Gastroesophageal sphincter (tissue), 4 donors: ENCODE measurements around the gene TLE6. TPM values are rescaled to one million over a fixed set of nuclear protein-coding genes. Genes with fewer than 3 reads are reported as not detected.

Source experiments
- ATAC-seq: fragments of 150-250 bp; one replicate; pipeline ENCODE4 v1.9.1; 2016; ENCODE audit warnings: mild to moderate bottlenecking, moderate library complexity
- H3K27ac ChIP-seq, 4 donors: fragments of 200-600 bp; sonication (generic) in 3 of 4; 1 replicate in 3 of 4; 2 replicates in 1 of 4; pipeline ENCODE4 v1.5.1; 2016 to 2019
- H3K27me3 ChIP-seq: fragments of 200-600 bp; sonication (generic); one replicate; pipeline ENCODE4 v1.5.1; 2019
- H3K36me3 ChIP-seq, 2 donors: fragments of 200-600 bp; sonication (generic); one replicate each; pipeline ENCODE4 v1.5.1; 2019; ENCODE audit warnings: control low read depth in 1 of 2
- H3K4me1 ChIP-seq, 3 donors: fragments of 200-600 bp; sonication (generic); 1 replicate in 2 of 3; 2 replicates in 1 of 3; pipeline ENCODE4 v1.5.1; 2016 to 2019; ENCODE audit warnings: control low read depth in 2 of 3
- H3K4me3 ChIP-seq, 2 donors: fragments of 200-600 bp; sonication (generic); one replicate each; pipeline ENCODE4 v1.5.1; 2019; ENCODE audit warnings: mild to moderate bottlenecking in 1 of 2, moderate library complexity in 1 of 2
- H3K9me3 ChIP-seq, 3 donors: fragments of 200-600 bp; sonication (generic); one replicate each; pipeline ENCODE4 v1.5.1; 2017 to 2019; ENCODE audit warnings: control low read depth in 2 of 3
- EP300 ChIP-seq: sonication (generic); formaldehyde crosslinking; IDR thresholded peaks from one replicate; pipeline ENCODE4 v1.6.1; 2017; ENCODE audit warnings: antibody characterized with exemption, mild to moderate bottlenecking
- POLR2A ChIP-seq, 2 donors: fragments of 450-650 bp; IDR thresholded peaks; one replicate each; pipeline ENCODE4 v1.6.1; 2017; ENCODE audit warnings: antibody characterized with exemption in 2 of 2, mild to moderate bottlenecking in 2 of 2, moderate library complexity in 1 of 2
- POLR2AphosphoS5 ChIP-seq: sonication (generic); formaldehyde crosslinking; IDR thresholded peaks from one replicate; pipeline ENCODE4 v1.6.1; 2017; ENCODE audit warnings: antibody characterized with exemption
- WGBS, 2 donors: methylation state at CpG; one replicate each; pipeline ENCODE4 v1.1.5; 2018; ENCODE audit warnings: low coverage in 1 of 2; 5-methylcytosine and 5-hydroxymethylcytosine counted together
- total RNA-seq, 4 donors: library from RNA; depleted of rRNA; stranded (reverse); fragments of >200 nt; gene quantifications; one replicate each; pipeline ENCODE4 v1.1.0, GENCODE V29; 2016
- TF ChIP-seq, protein P1 (sequence below), 4 experiments: fragments of 200-600 bp in 2 of 4; fragments of 450-650 bp in 2 of 4; sonication (generic) in 1 of 4; IDR thresholded peaks; one replicate each; pipeline ENCODE4 v1.5.1; 2017 to 2019; ENCODE audit warnings: antibody characterized with exemption in 4 of 4, mild to moderate bottlenecking in 2 of 4, moderate library complexity in 2 of 4

TLE6 gene
- total RNA-seq, 4 donors from 2014 or later: 0.19 to 0.64 (median 0.40) TPM; not detected in 1

GRCh38 chr19:2993579-2993978 is 16.2 kb downstream of the TLE6 start:
- TF ChIP-seq EP300 (no peak), POLR2A (IDR thresholded peaks at IDR 0.05) (no peak), POLR2AphosphoS5 (no peak)
- TF ChIP-seq, protein P1, sequence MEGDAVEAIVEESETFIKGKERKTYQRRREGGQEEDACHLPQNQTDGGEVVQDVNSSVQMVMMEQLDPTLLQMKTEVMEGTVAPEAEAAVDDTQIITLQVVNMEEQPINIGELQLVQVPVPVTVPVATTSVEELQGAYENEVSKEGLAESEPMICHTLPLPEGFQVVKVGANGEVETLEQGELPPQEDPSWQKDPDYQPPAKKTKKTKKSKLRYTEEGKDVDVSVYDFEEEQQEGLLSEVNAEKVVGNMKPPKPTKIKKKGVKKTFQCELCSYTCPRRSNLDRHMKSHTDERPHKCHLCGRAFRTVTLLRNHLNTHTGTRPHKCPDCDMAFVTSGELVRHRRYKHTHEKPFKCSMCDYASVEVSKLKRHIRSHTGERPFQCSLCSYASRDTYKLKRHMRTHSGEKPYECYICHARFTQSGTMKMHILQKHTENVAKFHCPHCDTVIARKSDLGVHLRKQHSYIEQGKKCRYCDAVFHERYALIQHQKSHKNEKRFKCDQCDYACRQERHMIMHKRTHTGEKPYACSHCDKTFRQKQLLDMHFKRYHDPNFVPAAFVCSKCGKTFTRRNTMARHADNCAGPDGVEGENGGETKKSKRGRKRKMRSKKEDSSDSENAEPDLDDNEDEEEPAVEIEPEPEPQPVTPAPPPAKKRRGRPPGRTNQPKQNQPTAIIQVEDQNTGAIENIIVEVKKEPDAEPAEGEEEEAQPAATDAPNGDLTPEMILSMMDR (IDR thresholded peaks at IDR 0.05): no peak
- no peak overlapping the region for H3K27ac ChIP-seq
- H3K4me3 ChIP-seq: no peak overlapping the region
- no peak for ATAC-seq
- peaks cover 5% of the 10 kb centered on the region for H3K27me3 ChIP-seq
- no peaks in the 10 kb centered on the region for H3K4me1 ChIP-seq
- WGBS, 2 donors: no CpG with 5 or more reads among the region's 9 CpGs
- H3K36me3 ChIP-seq: peaks cover 0 to 16% of the 10 kb centered on the region in 2 donors
- no peaks in the 10 kb centered on the region for H3K9me3 ChIP-seq

DNA sequence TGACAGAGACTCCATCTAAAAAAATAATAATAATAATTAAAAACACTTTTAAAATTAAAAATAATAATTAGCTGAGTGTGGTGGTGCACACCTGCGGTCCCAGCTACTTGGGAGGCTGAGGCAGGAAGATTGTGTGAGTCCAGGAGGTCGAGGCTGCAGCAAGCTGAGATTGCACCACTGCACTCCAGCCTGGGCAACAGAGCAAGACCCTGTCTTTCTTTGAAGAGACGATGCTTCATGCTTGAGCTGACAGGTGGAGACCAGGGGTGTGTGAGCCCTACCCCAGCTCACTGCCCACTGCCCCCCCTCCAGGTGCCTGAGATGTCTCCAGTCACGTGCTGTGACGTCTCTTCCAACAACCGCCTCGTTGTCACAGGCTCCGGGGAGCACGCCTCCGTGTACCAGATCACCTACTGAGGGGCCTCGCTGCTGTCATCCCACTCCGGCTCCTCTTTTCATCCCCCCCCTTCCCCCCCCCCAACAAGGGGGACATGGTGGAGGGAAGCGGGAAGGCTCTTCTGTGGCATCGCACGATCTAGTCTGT is 17.3 kb downstream of the TLE6 start:
- Histone ChIP-seq H3K9me3 (no peaks in the 10 kb centered on the region), H3K4me3 (no peak overlapping the region), H3K36me3 (peaks cover 0 to 25% of the 10 kb centered on the region in 2 donors), H3K4me1 (no peaks in the 10 kb centered on the region), H3K27me3 (peaks cover 5% of the 10 kb centered on the region), H3K27ac (no peak overlapping the region)
- TF ChIP-seq EP300 (no peak), POLR2A (IDR thresholded peaks at IDR 0.05) (no peak), POLR2AphosphoS5 (no peak)
- TF ChIP-seq, protein P1 (IDR thresholded peaks at IDR 0.05): no peak
- ATAC-seq: no peak
- 75 to 100% methylated on average over 2 to 15 of the region's 15 CpGs for WGBS, 2 donors

- ATAC-seq: no peak
- no peak overlapping the region for H3K4me3 ChIP-seq
- H3K4me1 ChIP-seq: no peaks in the 10 kb centered on the region
- H3K27me3 ChIP-seq: peaks cover 5% of the 10 kb centered on the region
- no peak overlapping the region for H3K27ac ChIP-seq
- peaks cover 0 to 43% of the 10 kb centered on the region in 2 donors for H3K36me3 ChIP-seq
- TF ChIP-seq POLR2A (IDR thresholded peaks at IDR 0.05): no peak
- no peaks in the 10 kb centered on the region for H3K9me3 ChIP-seq
- WGBS, 2 donors: 75 to 90% methylated on average over 3 to 7 of the region's 13 CpGs
Measured at GRCh38 chr19:2997720-2998119, 20.4 kb downstream of the TLE6 start.

DNA sequence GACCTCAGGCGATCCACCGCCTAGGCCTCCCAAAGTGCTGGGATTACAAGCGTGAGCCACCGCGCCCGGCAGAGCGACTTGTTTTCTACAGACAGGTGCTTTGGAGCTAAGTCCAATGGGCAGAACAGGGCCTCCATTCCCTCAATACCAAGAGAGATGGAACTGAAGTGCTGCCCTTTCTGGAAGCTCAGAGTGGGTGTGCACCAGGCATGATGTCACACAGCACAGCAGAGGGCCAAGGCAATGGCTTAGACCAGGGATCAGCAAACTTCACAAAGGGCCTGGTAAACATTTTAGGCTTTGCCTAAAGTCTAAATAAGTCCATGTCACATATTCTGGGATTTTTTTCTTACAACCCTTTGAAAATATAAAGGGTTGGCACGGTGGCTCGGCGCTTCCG is 21.3 kb downstream of the TLE6 start:
- no peak for ATAC-seq
- H3K9me3 ChIP-seq: no peaks in the 10 kb centered on the region
- TF ChIP-seq POLR2AphosphoS5 (no peak), EP300 (no peak), POLR2A (IDR thresholded peaks at IDR 0.05) (no peak)
- TF ChIP-seq, protein P1 (IDR thresholded peaks at IDR 0.05): no peak
- H3K27me3 ChIP-seq: no peaks in the 10 kb centered on the region
- peaks cover 0 to 51% of the 10 kb centered on the region in 2 donors for H3K36me3 ChIP-seq
- no peaks in the 10 kb centered on the region for H3K4me1 ChIP-seq
- H3K4me3 ChIP-seq: no peak overlapping the region
- H3K27ac ChIP-seq: no peak overlapping the region
- 91% methylated on average over 4 of the region's 11 CpGs; no CpG with 5 or more reads in 1 of the 2 donors for WGBS, 2 donors

DNA sequence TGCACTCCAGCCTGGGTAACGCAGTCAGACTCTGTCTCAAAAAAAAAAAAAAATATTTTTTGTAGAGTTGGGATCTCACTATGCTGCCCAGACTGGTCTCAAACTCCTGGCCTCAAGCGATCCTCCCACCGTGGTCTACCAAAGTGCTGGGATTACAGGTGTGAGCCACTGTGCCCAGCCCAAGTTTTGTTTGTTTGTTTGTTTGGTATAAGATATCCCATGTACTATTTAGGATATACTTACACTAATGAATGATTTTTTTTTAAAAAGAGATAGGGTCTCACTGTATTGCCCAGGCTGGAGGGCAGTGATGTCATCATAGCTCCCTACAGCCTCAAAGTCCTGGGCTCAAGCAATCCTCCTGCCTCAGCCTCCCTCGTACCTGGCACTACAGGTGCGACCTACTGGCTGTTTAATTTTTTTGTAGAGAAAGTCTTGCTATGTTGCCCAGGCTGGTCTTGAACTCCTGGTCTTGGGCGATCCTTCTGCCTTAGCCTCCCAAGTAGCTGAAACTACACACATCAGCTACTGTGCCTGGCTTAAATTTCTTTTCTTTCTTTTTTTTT is 24.0 kb downstream of the TLE6 start:
- no peaks in the 10 kb centered on the region for H3K27me3 ChIP-seq
- no peak for ATAC-seq
- H3K9me3 ChIP-seq: no peaks in the 10 kb centered on the region
- peaks cover 0 to 77% of the 10 kb centered on the region in 2 donors for H3K36me3 ChIP-seq
- WGBS, 2 donors: 98 to 100% methylated on average over 4 to 6 of the region's 6 CpGs
- TF ChIP-seq POLR2A (IDR thresholded peaks at IDR 0.05) (no peak), EP300 (no peak), POLR2AphosphoS5 (no peak)
- TF ChIP-seq, protein P1 (IDR thresholded peaks at IDR 0.05): no peak
- no peak overlapping the region for H3K27ac ChIP-seq
- H3K4me1 ChIP-seq: no peaks in the 10 kb centered on the region
- H3K4me3 ChIP-seq: no peak overlapping the region
